Lung (tissue), 12 donors: ENCODE results near the gene AMMECR1L. TPM values are rescaled to one million over a fixed set of nuclear protein-coding genes. Genes with fewer than 3 reads are reported as not detected.
"Not testable (repeated sequence)": the region's sequence is repeated elsewhere in the genome, so short reads cannot be mapped to it uniquely, and the experiment has no call there.

Source experiments
- ATAC-seq: fragments of 200-7000 bp; cut with Tn5 transposase; one replicate; pipeline ENCODE4 v1.9.1; 2020; ENCODE audit warnings: moderate number of reproducible peaks; ENCODE audit not compliant: insufficient read depth, low FRiP score
- DNase-seq, 3 donors: peaks; one replicate each; pipeline ENCODE4 v3.0.0-alpha.2; 2013 to 2017
- H3K27ac ChIP-seq, 2 donors: one replicate each; pipeline ENCODE4 v1.5.1; 2013; ENCODE audit warnings: mild to moderate bottlenecking in 2 of 2, moderate library complexity in 2 of 2, control low read depth in 1 of 2, inconsistent platforms in 1 of 2, low read depth in 1 of 2, low read length in 1 of 2
- H3K27me3 ChIP-seq, 3 donors: one replicate each; pipeline ENCODE4 v1.5.1; 2013; ENCODE audit warnings: low read length in 2 of 3; ENCODE audit not compliant: control insufficient read depth in 3 of 3, insufficient read depth in 3 of 3
- H3K36me3 ChIP-seq, 4 donors: one replicate each; pipeline ENCODE4 v1.5.1; 2013; ENCODE audit warnings: low read length in 4 of 4, mild to moderate bottlenecking in 1 of 4, moderate library complexity in 1 of 4; ENCODE audit not compliant: control insufficient read depth in 4 of 4, insufficient read depth in 4 of 4
- H3K4me1 ChIP-seq, 5 donors: one replicate each; pipeline ENCODE4 v1.5.1; 2013; ENCODE audit warnings: low read length in 5 of 5, mild to moderate bottlenecking in 2 of 5, moderate library complexity in 1 of 5; ENCODE audit not compliant: control insufficient read depth in 5 of 5, insufficient read depth in 5 of 5
- H3K4me3 ChIP-seq: one replicate; pipeline ENCODE4 v1.5.1; 2013; ENCODE audit warnings: mild to moderate bottlenecking, control low read depth, moderate library complexity
- H3K9ac ChIP-seq, 2 donors: one replicate each; pipeline ENCODE4 v1.5.1; 2013; ENCODE audit warnings: low read length in 2 of 2, control low read depth in 1 of 2; ENCODE audit not compliant: insufficient read depth in 1 of 2
- H3K9me3 ChIP-seq, 4 donors: one replicate each; pipeline ENCODE4 v1.5.1; 2013; ENCODE audit warnings: low read length in 3 of 4, mild to moderate bottlenecking in 1 of 4, moderate library complexity in 1 of 4; ENCODE audit not compliant: control insufficient read depth in 4 of 4, insufficient read depth in 3 of 4
- WGBS, 2 donors: extraction: QIAGEN DNeasy Blood & Tissue Kit; methylation state at CpG; one replicate each; pipeline ENCODE4 v1.1.7; 2013; 5-methylcytosine and 5-hydroxymethylcytosine counted together
- polyA plus RNA-seq, 2 donors: library from polyadenylated mRNA; stranded (reverse); fragments of 200-250 nt; gene quantifications; one replicate each; pipeline ENCODE4 v1.2.1, GENCODE V29; 2013
- total RNA-seq, 2 donors: library from RNA; depleted of rRNA in 1 of 2; stranded (reverse); fragments of >200 nt in 1 of 2; gene quantifications; one replicate each; pipeline ENCODE4 v1.2.1, GENCODE V29; 2014 to 2021
- TF ChIP-seq, protein P1 (sequence below): IDR thresholded peaks from 2 replicates; pipeline ENCODE4 v1.5.1; 2012; ENCODE audit warnings: mild to moderate bottlenecking; ENCODE audit errors: control extremely low read depth, extremely low read depth
- donor health status: control.
- donor health status: control.
- donor health status: Bipolar disorder and iron deficiency.
- donor health status: healthy.
- donor health status: DM: yes; HTN: yes; CAD: no.

AMMECR1L gene
- total and polyA plus RNA-seq, 4 donors: 7.0 to 15.2 (median 11.7) TPM

GRCh38 chr2:127888772-127889171, 3.0 kb upstream of the AMMECR1L start:
- DNase-seq: no peak
- Histone ChIP-seq H3K27ac (no peak overlapping the region), H3K36me3 (peaks cover 0 to 9% (median 0%) of the 10 kb centered on the region in 4 donors), H3K9ac (peak overlapping the region in 1 of 2 donors; percentile 55), H3K4me3 (no peak overlapping the region), H3K4me1 (peaks cover 0 to 24% (median 14%) of the 10 kb centered on the region in 5 donors), H3K27me3 (no peaks in the 10 kb centered on the region), H3K9me3 (no peaks in the 10 kb centered on the region)
- 95 to 100% methylated on average over 1 of the region's 1 CpG for WGBS, 2 donors
- no peak for ATAC-seq
- TF ChIP-seq, protein P1, sequence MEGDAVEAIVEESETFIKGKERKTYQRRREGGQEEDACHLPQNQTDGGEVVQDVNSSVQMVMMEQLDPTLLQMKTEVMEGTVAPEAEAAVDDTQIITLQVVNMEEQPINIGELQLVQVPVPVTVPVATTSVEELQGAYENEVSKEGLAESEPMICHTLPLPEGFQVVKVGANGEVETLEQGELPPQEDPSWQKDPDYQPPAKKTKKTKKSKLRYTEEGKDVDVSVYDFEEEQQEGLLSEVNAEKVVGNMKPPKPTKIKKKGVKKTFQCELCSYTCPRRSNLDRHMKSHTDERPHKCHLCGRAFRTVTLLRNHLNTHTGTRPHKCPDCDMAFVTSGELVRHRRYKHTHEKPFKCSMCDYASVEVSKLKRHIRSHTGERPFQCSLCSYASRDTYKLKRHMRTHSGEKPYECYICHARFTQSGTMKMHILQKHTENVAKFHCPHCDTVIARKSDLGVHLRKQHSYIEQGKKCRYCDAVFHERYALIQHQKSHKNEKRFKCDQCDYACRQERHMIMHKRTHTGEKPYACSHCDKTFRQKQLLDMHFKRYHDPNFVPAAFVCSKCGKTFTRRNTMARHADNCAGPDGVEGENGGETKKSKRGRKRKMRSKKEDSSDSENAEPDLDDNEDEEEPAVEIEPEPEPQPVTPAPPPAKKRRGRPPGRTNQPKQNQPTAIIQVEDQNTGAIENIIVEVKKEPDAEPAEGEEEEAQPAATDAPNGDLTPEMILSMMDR: no peak

GRCh38 chr2:127887776-127888130, 2.0 kb upstream of the AMMECR1L start:
- H3K27me3 ChIP-seq: no peaks in the 10 kb centered on the region
- no peak overlapping the region for H3K4me3 ChIP-seq
- H3K4me1 ChIP-seq: peaks cover 0 to 25% (median 14%) of the 10 kb centered on the region in 5 donors
- no peak for ATAC-seq
- H3K9me3 ChIP-seq: no peaks in the 10 kb centered on the region
- 54 to 66% methylated on average over 1 of the region's 1 CpG for WGBS, 2 donors
- peak in 2 of 3 donors; percentile 88 to 92 for DNase-seq
- H3K9ac ChIP-seq: peak overlapping the region; percentile 6 to 71
- TF ChIP-seq, protein P1: no peak
- H3K27ac ChIP-seq: peak overlapping the region in 1 of 2 donors; percentile 53
- peaks cover 0 to 9% (median 3%) of the 10 kb centered on the region in 4 donors for H3K36me3 ChIP-seq

GRCh38 chr2:127887082-127887775, 1.5 kb upstream of the AMMECR1L start:
- no peak for ATAC-seq
- Histone ChIP-seq H3K9ac (peak overlapping the region; percentile 6 to 71), H3K27ac (peak overlapping the region in 1 of 2 donors; percentile 53), H3K4me1 (peaks cover 0 to 25% (median 14%) of the 10 kb centered on the region in 5 donors), H3K27me3 (no peaks in the 10 kb centered on the region), H3K4me3 (no peak overlapping the region), H3K36me3 (peaks cover 0 to 9% (median 5%) of the 10 kb centered on the region in 4 donors), H3K9me3 (no peaks in the 10 kb centered on the region)
- 46 to 50% methylated on average over 8 of the region's 8 CpGs for WGBS, 2 donors
- DNase-seq: peak in 1 of 3 donors; percentile 37
- TF ChIP-seq, protein P1: no peak

- peaks cover 0 to 25% (median 14%) of the 10 kb centered on the region in 5 donors for H3K4me1 ChIP-seq
- peaks cover 3 to 12% (median 5%) of the 10 kb centered on the region in 4 donors for H3K36me3 ChIP-seq
- WGBS, 2 donors: 0% methylated on average over 23 to 29 of the region's 32 CpGs
- peak; percentile 44 for ATAC-seq
- H3K9ac ChIP-seq: peak overlapping the region in 1 of 2 donors; percentile 46
- peak overlapping the region; percentile 90 to 95 for H3K27ac ChIP-seq
- not testable (repeated sequence) for H3K27me3 ChIP-seq, H3K9me3 ChIP-seq
- H3K4me3 ChIP-seq: peak overlapping the region; percentile 36
- DNase-seq: peak in 2 of 3 donors; percentile 43 to 49
Observed at GRCh38 chr2:127886593-127886935, 808 bp upstream of the AMMECR1L start.

DNA sequence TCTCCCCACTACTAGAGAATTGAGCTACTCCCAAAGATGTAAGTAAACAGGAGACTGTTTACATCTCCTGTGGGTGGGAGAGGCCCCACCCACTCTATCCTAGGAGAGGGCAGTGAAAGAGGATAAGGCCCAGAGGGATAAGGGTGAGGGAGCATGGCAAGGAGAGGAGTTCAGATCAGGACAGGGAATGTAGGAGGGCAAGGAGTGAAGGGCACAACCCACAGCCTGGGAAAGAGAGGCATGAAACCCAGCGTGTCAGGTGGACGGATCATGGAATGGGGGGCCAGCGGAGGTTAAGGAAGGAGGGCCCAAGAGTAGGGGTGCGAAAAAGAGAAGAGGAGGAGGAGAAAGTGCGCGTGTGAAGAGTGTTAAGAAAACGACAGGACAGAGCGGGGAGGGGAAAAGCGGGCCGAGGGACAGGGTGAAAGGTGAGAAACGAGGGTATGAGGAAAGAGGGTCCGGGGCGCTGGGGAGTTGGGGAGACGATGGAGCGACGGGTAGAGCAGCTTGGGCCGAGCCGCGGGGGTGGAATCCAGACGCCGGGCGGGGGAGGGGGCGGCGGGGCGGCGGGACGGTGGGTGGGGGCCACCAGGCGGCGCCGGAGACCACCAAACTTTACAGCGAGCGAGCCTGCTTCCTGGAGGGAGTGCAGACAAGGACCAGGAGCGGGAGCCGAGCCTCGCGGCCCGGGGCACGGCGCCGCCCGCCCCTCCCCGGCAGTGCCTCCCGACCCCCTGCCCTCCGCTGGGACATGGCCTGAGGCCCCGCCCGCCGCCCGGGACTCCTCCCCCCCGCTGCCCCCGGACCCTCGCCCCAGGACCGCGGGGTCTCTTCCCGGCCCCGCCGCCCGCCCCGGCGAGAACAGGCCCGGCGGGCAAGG, 655 bp downstream of the AMMECR1L start:
- peak overlapping the region; percentile 46 to 91 for H3K27ac ChIP-seq

More for the DNA sequence above, 655 bp downstream of the AMMECR1L start:
- Histone ChIP-seq H3K4me3 (peak overlapping the region; percentile 11), H3K36me3 (peaks cover 5 to 18% (median 14%) of the 10 kb centered on the region in 4 donors), H3K4me1 (peaks cover 0 to 27% (median 14%) of the 10 kb centered on the region in 5 donors), H3K9ac (peak overlapping the region in 1 of 2 donors; percentile 76)
- peak; percentile 47 to 72 (median 49) for DNase-seq
- 0 to 1% methylated on average over 22 to 42 of the region's 61 CpGs for WGBS, 2 donors
- not testable (repeated sequence) for H3K27me3 ChIP-seq, H3K9me3 ChIP-seq
- peak; percentile 2 for ATAC-seq
